ENCODE results near the gene RHPN2. TPM values are rescaled to one million over a fixed set of nuclear protein-coding genes. Genes with fewer than 3 reads are reported as not detected.
"Not testable (repeated sequence)": the region's sequence is repeated elsewhere in the genome, so short reads cannot be mapped to it uniquely, and the experiment has no call there.

Gene RHPN2
- polyA plus RNA-seq, 2 of the 4 experiments (the other 2 are of a cell fraction), result 60.5 to 140 TPM

DNA sequence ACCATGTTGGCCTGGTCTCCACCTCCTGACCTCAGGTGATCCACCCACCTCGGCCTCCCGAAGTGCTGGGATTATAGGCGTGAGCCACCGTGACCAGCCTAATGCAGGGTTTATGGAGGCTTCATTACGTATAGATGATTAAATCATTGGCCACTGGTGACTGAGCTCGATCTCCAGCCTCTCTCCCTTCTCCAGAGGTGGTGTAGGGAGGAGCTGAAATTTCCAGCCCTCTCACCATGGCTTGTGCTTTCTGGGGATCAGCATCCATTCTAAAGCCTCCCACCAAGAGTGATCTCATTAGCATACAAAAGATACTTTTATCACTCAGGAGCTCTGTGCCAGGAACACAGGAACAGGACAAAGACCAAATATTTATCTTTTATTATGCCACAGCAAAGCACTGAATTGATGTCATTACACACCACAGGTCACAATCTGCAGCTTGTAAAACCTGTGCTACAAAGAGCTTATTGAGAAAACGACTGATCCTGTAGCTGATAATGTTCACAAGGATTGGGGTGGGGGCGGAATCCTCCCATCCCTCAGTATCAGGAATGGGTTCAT is 32.4 kb downstream of the RHPN2 start:
- WGBS (ENCODE audit: missing lambda C conversion rate), result 71% methylated on average over 8 of the region's 8 CpGs
- ATAC-seq (peak in 1 of 2 experiments; percentile 45; a peak in 3 of 6 replicates), DNase-seq (ENCODE audit: low read depth in 1 of 2, low spot score in 1 of 2) (peak in 1 of 2 experiments; percentile 78), FAIRE-seq (peak; percentile 49)
- TF ChIP-seq ESRRA (IDR thresholded peaks at IDR 0.05; ENCODE audit: borderline replicate concordance, low read length), result no peak
- TF ChIP-seq RCOR1 (IDR thresholded peaks at IDR 0.05; ENCODE audit: low read depth, low read length), result no peak
- 0 out of 2 replicates have a peak, but pooled peaks have one; percentile 32 for TF ChIP-seq HOXB13 (CRISPR knock-in tag; IDR thresholded peaks at IDR 0.05; ENCODE audit: low read depth)
- 0 out of 5 replicates have a peak, but pooled peaks of 1 of the 2 experiments have one; percentile 20 for TF ChIP-seq EP300 (IDR thresholded peaks at IDR 0.05)
- TF ChIP-seq HOXA7 (CRISPR knock-in tag; IDR thresholded peaks at IDR 0.05), result 0 out of 2 replicates have a peak, but pooled peaks have one; percentile 29
- no peak for TF ChIP-seq CBX8 (IDR thresholded peaks at IDR 0.05)
- TF ChIP-seq GATA3 (IDR thresholded peaks at IDR 0.05; ENCODE audit: borderline replicate concordance), result peak; percentile 91
- peak overlapping the region; percentile 2; the same call in 1 of the 3 replicates for H3K4me2 ChIP-seq
- no peak overlapping the region for H3K4me3 ChIP-seq
- peak overlapping the region; percentile 31 to 34; a peak in 5 of 6 replicates for H3K27ac ChIP-seq
- H3K4me1 ChIP-seq, result peaks cover 18% of the 10 kb centered on the region
- ChIA-PET POLR2A (interaction anchor here (0.6 to 1.0 kb wide), 4 partner anchors 33 to 112 kb away, joined by 3 to 5 read pairs (median 4); no protein-coding TSS in a partner anchor), CTCF (interaction anchor here (0.6 to 4.6 kb wide), 12 partner anchors 9 to 1210 kb away, joined by 3 to 20 read pairs (median 4); no protein-coding TSS in a partner anchor)
- peaks cover 27% of the 10 kb centered on the region for H3K9me3 ChIP-seq

DNA sequence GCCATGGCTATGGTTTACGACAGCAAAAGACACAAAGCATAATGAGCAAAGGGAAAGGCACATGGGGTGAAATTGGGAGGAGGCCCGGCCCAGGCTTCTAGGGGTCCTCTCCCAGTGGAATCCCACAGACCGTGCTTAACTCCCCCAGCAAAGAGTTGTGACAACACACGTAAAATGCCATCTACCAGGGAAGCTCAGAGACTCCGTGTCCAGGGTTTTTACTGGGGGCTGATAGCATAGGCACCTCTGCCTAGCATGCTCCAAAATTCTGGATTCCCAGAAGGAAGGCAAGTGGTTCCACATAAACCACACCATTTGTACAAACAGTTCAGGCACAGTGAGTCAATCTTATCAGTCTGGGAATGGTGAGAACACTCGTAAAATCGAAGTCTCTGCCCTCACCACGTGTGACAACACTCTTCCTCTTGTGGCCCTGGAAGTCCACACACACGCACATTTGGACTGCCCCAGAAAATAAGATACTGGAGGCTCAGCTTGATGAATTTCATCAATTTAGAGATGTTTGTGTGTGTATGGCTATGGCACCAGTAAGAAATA is 34.9 kb downstream of the RHPN2 start:
- WGBS (ENCODE audit: missing lambda C conversion rate), result 94% methylated on average over 9 of the region's 9 CpGs
- Histone ChIP-seq H3K4me2 (no peak overlapping the region), H3K4me1 (peaks cover 35% of the 10 kb centered on the region), H3K4me3 (no peak overlapping the region), H3K9me3 (peaks cover 30% of the 10 kb centered on the region), H3K27ac (no peak overlapping the region)
- CTCF ChIA-PET, result interaction anchor here (0.7 to 4.6 kb wide), 6 partner anchors 9 to 273 kb away, joined by 3 to 20 read pairs (median 4); no protein-coding TSS in a partner anchor
- peak in 1 of 2 experiments; percentile 57 for DNase-seq (ENCODE audit: low read depth in 1 of 2, low spot score in 1 of 2)
- POLR2A ChIA-PET, result no interaction called here
- TF ChIP-seq NR3C1 (IDR thresholded peaks at IDR 0.05) (no peak), MAZ (IDR thresholded peaks at IDR 0.05; ENCODE audit: borderline replicate concordance, low read depth, low read length) (no peak), HOXB13 (CRISPR knock-in tag; IDR thresholded peaks at IDR 0.05; ENCODE audit: low read depth) (no peak), ESRRA (IDR thresholded peaks at IDR 0.05; ENCODE audit: borderline replicate concordance, low read length) (no peak), ZNF302 (CRISPR knock-in tag; IDR thresholded peaks at IDR 0.05) (no peak), NPAS2 (CRISPR knock-in tag; IDR thresholded peaks at IDR 0.05; ENCODE audit: borderline replicate concordance) (no peak), HDAC2 (IDR thresholded peaks at IDR 0.05) (no peak), JUN (IDR thresholded peaks at IDR 0.05) (no peak), FOXS1 (CRISPR knock-in tag; IDR thresholded peaks at IDR 0.05) (no peak), TP53 (CRISPR knock-in tag; IDR thresholded peaks at IDR 0.05) (no peak), RCOR1 (IDR thresholded peaks at IDR 0.05; ENCODE audit: low read depth, low read length) (no peak), CHD4 (IDR thresholded peaks at IDR 0.05; ENCODE audit: borderline replicate concordance) (no peak), JUNB (IDR thresholded peaks at IDR 0.05) (no peak), FOSB (CRISPR knock-in tag; IDR thresholded peaks at IDR 0.05) (no peak)
- TF ChIP-seq, protein P1, sequence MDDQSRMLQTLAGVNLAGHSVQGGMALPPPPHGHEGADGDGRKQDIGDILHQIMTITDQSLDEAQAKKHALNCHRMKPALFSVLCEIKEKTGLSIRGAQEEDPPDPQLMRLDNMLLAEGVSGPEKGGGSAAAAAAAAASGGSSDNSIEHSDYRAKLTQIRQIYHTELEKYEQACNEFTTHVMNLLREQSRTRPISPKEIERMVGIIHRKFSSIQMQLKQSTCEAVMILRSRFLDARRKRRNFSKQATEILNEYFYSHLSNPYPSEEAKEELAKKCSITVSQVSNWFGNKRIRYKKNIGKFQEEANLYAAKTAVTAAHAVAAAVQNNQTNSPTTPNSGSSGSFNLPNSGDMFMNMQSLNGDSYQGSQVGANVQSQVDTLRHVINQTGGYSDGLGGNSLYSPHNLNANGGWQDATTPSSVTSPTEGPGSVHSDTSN (IDR thresholded peaks at IDR 0.05), result no peak
- TF ChIP-seq, protein P2, sequence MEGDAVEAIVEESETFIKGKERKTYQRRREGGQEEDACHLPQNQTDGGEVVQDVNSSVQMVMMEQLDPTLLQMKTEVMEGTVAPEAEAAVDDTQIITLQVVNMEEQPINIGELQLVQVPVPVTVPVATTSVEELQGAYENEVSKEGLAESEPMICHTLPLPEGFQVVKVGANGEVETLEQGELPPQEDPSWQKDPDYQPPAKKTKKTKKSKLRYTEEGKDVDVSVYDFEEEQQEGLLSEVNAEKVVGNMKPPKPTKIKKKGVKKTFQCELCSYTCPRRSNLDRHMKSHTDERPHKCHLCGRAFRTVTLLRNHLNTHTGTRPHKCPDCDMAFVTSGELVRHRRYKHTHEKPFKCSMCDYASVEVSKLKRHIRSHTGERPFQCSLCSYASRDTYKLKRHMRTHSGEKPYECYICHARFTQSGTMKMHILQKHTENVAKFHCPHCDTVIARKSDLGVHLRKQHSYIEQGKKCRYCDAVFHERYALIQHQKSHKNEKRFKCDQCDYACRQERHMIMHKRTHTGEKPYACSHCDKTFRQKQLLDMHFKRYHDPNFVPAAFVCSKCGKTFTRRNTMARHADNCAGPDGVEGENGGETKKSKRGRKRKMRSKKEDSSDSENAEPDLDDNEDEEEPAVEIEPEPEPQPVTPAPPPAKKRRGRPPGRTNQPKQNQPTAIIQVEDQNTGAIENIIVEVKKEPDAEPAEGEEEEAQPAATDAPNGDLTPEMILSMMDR (IDR thresholded peaks at IDR 0.05), result no peak
- TF ChIP-seq, protein P3, sequence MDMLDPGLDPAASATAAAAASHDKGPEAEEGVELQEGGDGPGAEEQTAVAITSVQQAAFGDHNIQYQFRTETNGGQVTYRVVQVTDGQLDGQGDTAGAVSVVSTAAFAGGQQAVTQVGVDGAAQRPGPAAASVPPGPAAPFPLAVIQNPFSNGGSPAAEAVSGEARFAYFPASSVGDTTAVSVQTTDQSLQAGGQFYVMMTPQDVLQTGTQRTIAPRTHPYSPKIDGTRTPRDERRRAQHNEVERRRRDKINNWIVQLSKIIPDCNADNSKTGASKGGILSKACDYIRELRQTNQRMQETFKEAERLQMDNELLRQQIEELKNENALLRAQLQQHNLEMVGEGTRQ (IDR thresholded peaks at IDR 0.05), result no peak
- TF ChIP-seq, protein P4, sequence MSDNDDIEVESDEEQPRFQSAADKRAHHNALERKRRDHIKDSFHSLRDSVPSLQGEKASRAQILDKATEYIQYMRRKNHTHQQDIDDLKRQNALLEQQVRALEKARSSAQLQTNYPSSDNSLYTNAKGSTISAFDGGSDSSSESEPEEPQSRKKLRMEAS (IDR thresholded peaks at IDR 0.05), result no peak
- FAIRE-seq, result no peak
- ATAC-seq, result no peak

DNA sequence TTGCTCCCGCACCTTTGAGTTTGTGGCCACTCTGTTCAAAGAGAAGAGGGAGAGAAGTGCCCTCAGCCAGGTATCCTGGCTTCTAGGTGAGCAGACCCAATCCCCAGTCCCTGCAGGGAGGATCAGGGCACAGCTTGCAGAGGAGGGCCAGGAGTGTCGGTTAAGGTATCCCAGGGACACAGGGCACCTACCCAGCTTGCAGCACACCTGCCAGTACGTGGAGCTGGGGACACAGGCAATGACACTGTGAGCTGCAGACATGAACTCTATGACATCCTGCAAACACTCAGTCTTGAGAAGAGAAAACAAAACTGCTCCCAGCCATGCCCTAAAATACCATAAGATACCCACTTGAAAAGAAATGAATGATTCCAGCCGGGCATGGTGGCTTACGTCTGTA is 38.1 kb downstream of the RHPN2 start:
- H3K4me3 ChIP-seq; FAIRE-seq; POLR2A ChIA-PET; ATAC-seq; DNase-seq (ENCODE audit: low read depth in 1 of 2, low spot score in 1 of 2): not testable (repeated sequence)
- Histone ChIP-seq H3K4me1 (peaks cover 31% of the 10 kb centered on the region), H3K4me2 (peak overlapping the region; percentile 9; the same call in 2 of the 3 replicates), H3K27ac (peak overlapping the region; percentile 25 to 52; a peak in 2 of 6 replicates), H3K9me3 (peaks cover 30% of the 10 kb centered on the region)
- CTCF ChIA-PET, result interaction anchor here (1.5 kb wide), 1 partner anchor 29 kb away, joined by 3 read pairs; no protein-coding TSS in a partner anchor
- 95% methylated on average over 5 of the region's 5 CpGs for WGBS (ENCODE audit: missing lambda C conversion rate)

DNA sequence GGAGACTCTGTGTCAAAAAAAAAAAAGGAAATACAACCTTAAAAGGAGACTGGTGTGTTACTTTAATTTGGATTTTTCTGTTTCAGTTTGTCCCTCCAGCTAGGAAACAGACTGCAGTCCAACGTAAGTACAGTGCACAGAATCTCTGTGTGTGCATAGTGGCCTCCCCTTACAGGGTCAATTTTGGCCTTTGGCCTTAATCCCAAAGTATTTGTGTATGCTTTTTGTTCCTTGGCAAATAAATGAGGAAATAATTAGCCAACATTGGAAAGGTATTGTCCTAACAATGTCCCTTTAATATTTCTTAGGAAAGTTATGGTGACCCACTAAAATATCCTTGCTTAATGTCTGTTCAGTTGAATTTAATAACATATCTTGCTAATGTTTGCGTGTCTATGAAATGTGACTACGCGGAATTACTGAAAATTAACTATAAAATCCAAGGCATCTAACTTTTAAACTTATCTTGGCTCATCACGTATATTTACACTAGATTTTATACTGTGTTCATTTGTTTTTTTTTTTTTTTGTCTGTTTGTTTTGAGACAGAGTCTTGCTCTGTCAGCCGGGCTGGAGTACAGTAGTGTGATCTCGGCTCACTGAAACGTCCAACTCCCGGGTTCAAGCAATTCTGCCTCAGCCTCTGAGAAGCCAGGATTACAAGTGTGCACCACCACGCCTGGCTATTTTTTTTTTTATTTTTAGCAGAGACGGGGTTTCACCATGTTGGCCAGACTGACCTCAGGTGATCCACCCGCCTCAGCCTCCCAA is 39.0 kb downstream of the RHPN2 start:
- peaks cover 30% of the 10 kb centered on the region for H3K9me3 ChIP-seq
- H3K4me3 ChIP-seq; DNase-seq (ENCODE audit: low read depth in 1 of 2, low spot score in 1 of 2); CTCF ChIA-PET; POLR2A ChIA-PET: not testable (repeated sequence)
- 62% methylated on average over 12 of the region's 12 CpGs for WGBS (ENCODE audit: missing lambda C conversion rate)
- H3K27ac ChIP-seq, result peak overlapping the region; percentile 25 to 52; a peak in 4 of 6 replicates
- FAIRE-seq (peak; percentile 82), ATAC-seq (peak in 1 of 2 experiments; percentile 17; a peak in 2 of 6 replicates)
- peaks cover 31% of the 10 kb centered on the region for H3K4me1 ChIP-seq
- H3K4me2 ChIP-seq, result peak overlapping the region; percentile 9
